Tongue (tissue), 2 donors: ENCODE measurements around the gene VIPR2. TPM values are rescaled to one million over a fixed set of nuclear protein-coding genes. Genes with fewer than 3 reads are reported as not detected.
A peak's percentile ranks its signal among the peaks of the same experiment; 100 is the strongest.

ENCODE experiments used
- DNase-seq: peaks from one replicate; pipeline ENCODE4 v3.0.0-alpha.2; 2015
- total RNA-seq: library from RNA; depleted of rRNA; stranded (reverse); fragments of >200 nt; gene quantifications from one replicate; pipeline ENCODE4 v1.2.3, GENCODE V29; 2014

The VIPR2 gene
- total RNA-seq, 1 donor from 2014 or later = 9.6 TPM

GRCh38 chr7:159119851-159120539 lies 24.7 kb downstream of the VIPR2 start:
- no peak for DNase-seq

GRCh38 chr7:159119026-159119741 lies 25.5 kb downstream of the VIPR2 start:
- DNase-seq = no peak

- no peak for DNase-seq
Measured at GRCh38 chr7:159118623-159119022, 26.0 kb downstream of the VIPR2 start.

- no peak for DNase-seq
Measured at GRCh38 chr7:159118197-159118595, 26.5 kb downstream of the VIPR2 start.

GRCh38 chr7:159117366-159118196 lies 27.1 kb downstream of the VIPR2 start:
- peak; percentile 58 for DNase-seq

GRCh38 chr7:159116581-159117339 lies 27.9 kb downstream of the VIPR2 start:
- DNase-seq = no peak

- DNase-seq = no peak
Measured at GRCh38 chr7:159115601-159116501, 28.8 kb downstream of the VIPR2 start.

- DNase-seq = peak; percentile 64
Measured at GRCh38 chr7:159114981-159115380, 29.7 kb downstream of the VIPR2 start.

- DNase-seq = no peak
Measured at GRCh38 chr7:159114096-159114495, 30.6 kb downstream of the VIPR2 start.

- DNase-seq = no peak
Measured at GRCh38 chr7:159113056-159113455, 31.6 kb downstream of the VIPR2 start.

- DNase-seq = no peak
Measured at GRCh38 chr7:159112136-159113011, 32.3 kb downstream of the VIPR2 start.

GRCh38 chr7:159109653-159110035 lies 35.0 kb downstream of the VIPR2 start:
- no peak for DNase-seq

- DNase-seq = peak; percentile 35
Measured at GRCh38 chr7:159108941-159109652, 35.6 kb downstream of the VIPR2 start.

- no peak for DNase-seq
Measured at GRCh38 chr7:159108491-159108890, 36.2 kb downstream of the VIPR2 start.

- DNase-seq = peak; percentile 86
Measured at GRCh38 chr7:159107161-159107892, 37.3 kb downstream of the VIPR2 start.

GRCh38 chr7:159105832-159106811 lies 38.5 kb downstream of the VIPR2 start:
- no peak for DNase-seq

GRCh38 chr7:159105066-159105780 lies 39.4 kb downstream of the VIPR2 start:
- no peak for DNase-seq
